ENCODE measurements around the gene RPS6KA2.

- TF ChIP-seq POLR2A (IDR thresholded peaks at IDR 0.05) (no peak), CTCF (IDR thresholded peaks at IDR 0.05) (no peak)
Measured at GRCh38 chr6:166470029-166470862, 156.8 kb downstream of the RPS6KA2 start.

Measured in Peyer's patch (tissue), 4 donors.